Body of pancreas (tissue), 4 donors: Measurements from ENCODE around the gene UBA1.

Experiments used
- POLR2A ChIP-seq, 3 donors: fragments of 450-650 bp; IDR thresholded peaks; one replicate each; pipeline ENCODE4 v1.6.1; 2016; ENCODE audit warnings: antibody characterized with exemption in 3 of 3, mild to moderate bottlenecking in 2 of 3
- TF ChIP-seq, protein P1 (sequence below), 7 experiments: fragments of 450-650 bp in 4 of 7; fragments of 200-600 bp in 3 of 7; sonication (generic) in 3 of 7; IDR thresholded peaks; one replicate each; pipeline ENCODE4 v1.5.1; 2016 to 2019; ENCODE audit warnings: antibody characterized with exemption in 7 of 7

DNA sequence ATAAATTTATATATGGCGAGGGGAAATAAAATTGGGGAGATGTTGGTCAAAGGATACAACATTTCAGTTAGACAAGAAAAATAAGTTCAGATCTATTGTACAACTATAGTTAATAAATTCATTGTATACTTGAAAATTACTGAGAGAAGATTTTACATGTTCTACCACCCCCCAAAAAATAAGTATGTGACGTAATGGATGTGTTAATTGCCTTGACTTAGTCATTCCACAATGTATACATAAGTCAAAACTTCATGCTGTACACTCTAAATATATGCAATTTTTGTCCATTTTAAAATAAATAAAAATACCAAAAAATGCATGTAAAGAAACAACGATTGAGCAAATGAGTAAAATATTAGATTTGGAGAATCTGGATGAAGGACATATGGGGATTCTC is 41.0 kb downstream of the UBA1 start:
- TF ChIP-seq, protein P1, sequence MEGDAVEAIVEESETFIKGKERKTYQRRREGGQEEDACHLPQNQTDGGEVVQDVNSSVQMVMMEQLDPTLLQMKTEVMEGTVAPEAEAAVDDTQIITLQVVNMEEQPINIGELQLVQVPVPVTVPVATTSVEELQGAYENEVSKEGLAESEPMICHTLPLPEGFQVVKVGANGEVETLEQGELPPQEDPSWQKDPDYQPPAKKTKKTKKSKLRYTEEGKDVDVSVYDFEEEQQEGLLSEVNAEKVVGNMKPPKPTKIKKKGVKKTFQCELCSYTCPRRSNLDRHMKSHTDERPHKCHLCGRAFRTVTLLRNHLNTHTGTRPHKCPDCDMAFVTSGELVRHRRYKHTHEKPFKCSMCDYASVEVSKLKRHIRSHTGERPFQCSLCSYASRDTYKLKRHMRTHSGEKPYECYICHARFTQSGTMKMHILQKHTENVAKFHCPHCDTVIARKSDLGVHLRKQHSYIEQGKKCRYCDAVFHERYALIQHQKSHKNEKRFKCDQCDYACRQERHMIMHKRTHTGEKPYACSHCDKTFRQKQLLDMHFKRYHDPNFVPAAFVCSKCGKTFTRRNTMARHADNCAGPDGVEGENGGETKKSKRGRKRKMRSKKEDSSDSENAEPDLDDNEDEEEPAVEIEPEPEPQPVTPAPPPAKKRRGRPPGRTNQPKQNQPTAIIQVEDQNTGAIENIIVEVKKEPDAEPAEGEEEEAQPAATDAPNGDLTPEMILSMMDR (IDR thresholded peaks at IDR 0.05) = no peak
- no peak for TF ChIP-seq POLR2A (IDR thresholded peaks at IDR 0.05)
